ENCODE data around the gene ARHGAP35.
"Not testable (repeated sequence)": the region's sequence is repeated elsewhere in the genome, so short reads cannot be mapped to it uniquely, and the experiment has no call there.

The ARHGAP35 gene

DNA sequence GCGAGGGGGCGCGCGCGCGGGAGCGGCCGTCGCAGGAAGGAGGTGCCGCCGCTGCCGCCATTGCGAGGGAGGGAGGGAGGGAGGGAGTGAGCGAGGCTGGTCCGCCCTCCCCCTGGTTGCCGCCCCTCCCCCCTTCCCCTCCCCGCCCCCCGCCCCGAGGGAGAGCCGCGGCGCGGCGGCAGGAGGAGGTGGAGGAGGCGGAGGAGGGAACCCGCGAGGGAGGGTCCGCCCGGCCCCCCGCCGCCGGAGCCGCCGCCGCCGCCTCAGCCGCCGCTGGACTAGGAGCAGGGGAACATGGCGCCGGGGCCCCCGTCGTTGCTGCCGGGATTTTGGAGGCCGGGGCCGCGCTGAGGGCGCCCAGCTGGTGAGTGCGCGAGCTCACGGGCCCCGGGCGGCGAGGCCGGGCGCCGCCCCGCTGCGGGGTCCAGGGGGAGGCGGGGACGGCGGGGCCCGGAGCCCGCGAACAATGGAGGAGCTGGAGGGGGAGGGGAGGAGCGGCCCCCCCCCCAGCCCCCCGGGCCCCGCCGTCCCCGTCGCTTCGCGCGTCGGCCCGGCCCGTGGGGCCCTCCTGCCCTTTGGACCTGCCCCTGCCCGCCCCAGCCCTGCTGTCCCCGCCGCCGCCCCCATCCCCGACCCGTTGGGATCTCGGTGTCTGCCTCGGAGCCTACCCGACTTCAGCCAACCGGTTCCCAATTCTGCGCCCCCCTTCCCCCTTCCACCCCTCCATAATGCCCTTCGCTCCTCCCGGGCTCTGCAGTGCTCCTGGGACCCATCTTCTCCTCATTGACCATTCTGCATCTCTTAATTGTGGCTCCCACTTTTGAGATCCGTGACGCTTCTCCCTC lies at the start of gene ARHGAP35:
Gene ARHGAP35, plus strand, starts transcription at position 152 of the 845 bp plus-strand sequence. CDS start 57,679 bp downstream, outside the sequence.
- DNase-seq, result no peak

GRCh38 chr19:46812977-46813838 lies 47.6 kb upstream of the ARHGAP35 start:
- no peak for DNase-seq

DNA sequence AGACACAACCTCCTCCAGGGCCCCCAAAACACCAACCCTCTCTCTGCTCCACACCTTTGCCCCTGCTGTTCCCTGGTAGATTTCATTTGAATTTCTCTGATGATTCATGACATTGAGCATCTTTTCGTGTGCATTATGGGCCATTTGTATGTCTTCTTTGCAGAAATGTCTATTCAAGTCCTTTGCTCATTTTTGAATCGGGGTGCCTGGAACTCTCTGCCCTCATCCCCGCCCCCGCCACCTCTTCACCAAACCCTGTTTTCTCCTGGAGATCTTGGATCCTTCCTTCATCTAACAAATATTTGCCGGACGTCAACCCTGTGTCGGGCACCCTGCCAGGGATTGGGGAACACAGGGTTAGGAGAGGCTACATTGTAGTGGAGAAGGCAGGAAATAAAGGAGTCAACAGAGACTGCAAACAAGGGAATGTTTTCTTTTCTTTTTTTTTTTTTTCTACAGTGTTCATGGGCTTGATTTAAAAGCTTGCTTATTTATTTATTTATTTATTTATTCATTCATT lies 46.9 kb upstream of the ARHGAP35 start:
- no peak for DNase-seq

GRCh38 chr19:46815833-46816627 lies 44.8 kb upstream of the ARHGAP35 start:
- DNase-seq, result no peak

GRCh38 chr19:46818812-46819211 lies 42.0 kb upstream of the ARHGAP35 start:
- peak; percentile 38 for DNase-seq

DNA sequence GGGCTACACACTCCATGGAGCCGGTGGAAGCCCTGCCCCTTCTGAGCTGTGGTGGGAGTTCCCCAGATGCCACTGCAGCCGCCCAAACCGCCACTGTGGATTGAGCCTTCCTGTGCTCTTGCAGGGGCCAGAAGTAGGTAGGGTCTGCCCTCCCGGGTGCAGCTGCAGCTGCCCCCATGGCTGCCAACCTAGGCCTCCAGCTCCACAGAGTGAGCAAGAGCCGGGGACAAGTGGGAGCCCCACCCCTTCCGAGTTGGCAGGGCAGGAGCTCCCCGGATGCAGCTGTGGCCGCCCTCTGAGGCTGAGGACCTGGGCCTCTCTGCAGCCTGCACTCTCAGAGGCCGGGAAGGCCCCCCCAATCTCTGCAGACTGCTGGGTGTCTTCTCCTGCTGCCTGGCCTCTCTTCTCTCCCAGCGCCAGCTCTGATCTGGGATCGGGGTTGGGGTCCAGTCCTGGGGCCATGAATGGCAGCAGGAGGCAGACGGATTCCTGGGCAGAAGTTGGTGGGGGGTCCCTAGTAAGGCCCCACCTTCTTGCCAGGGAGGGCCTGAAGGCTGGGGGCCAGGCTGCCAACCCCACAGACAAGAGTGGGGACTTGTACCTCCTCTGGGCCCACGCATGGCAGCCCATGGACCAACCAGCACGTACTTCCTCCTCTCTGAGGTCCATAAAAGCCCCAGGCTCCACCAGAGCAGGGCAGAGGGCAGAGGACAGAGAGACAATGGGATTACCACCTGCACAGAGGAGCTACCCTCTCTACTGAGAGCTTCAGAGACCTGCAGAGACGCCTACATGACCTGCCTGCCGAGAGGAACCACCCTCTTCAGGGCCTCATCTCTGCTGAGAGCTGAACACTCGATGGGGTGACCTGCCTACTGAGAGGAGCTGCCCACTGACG lies 39.0 kb upstream of the ARHGAP35 start:
- peak; percentile 67 for DNase-seq

- not testable (repeated sequence) for DNase-seq
Measured at GRCh38 chr19:46822410-46822787, 38.4 kb upstream of the ARHGAP35 start.

DNA sequence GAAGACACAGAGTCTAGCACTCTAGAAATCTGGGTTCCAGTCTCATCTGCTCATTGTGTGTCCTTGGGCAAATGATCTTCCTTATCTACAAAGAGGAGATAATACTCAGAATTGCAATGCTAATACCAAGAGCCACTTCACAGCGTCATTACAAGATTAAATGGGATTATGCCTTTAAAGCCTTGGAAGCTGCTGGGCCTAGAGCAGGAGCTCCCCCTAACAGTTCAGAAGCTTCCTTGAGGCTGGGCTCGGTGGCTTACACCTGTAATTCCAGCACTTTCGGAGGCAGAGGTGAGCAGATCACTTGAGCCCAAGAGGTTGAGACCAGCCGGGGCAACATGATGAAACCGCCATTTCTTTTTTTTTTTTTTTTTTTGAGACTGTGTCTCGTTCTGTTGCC lies 37.7 kb upstream of the ARHGAP35 start:
- DNase-seq, result no peak

GRCh38 chr19:46824890-46825730 lies 35.7 kb upstream of the ARHGAP35 start:
- no peak for DNase-seq

DNA sequence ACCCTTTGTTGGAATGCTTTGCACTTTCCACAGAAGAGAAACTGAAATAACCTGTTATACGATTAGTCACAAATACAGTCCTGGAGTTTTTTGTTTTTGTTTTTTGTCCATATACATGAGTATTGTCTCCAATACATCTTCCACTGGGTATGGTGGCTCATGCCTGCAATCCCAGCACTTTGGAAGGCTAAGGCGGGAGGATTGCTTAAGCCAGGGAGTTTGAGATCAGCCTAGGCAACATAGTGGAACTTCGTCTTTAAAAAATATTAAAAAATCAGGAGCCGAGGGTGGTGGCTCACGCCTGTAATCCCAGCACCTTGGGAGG lies 35.1 kb upstream of the ARHGAP35 start:
- DNase-seq, result no peak

GRCh38 chr19:46828484-46828883 lies 32.3 kb upstream of the ARHGAP35 start:
- DNase-seq, result peak; percentile 44

GRCh38 chr19:46830864-46831263 lies 29.9 kb upstream of the ARHGAP35 start:
- DNase-seq, result no peak

- DNase-seq, result no peak
Measured at GRCh38 chr19:46834121-46834520, 26.7 kb upstream of the ARHGAP35 start.

GRCh38 chr19:46834984-46835383 lies 25.8 kb upstream of the ARHGAP35 start:
- DNase-seq, result no peak

DNA sequence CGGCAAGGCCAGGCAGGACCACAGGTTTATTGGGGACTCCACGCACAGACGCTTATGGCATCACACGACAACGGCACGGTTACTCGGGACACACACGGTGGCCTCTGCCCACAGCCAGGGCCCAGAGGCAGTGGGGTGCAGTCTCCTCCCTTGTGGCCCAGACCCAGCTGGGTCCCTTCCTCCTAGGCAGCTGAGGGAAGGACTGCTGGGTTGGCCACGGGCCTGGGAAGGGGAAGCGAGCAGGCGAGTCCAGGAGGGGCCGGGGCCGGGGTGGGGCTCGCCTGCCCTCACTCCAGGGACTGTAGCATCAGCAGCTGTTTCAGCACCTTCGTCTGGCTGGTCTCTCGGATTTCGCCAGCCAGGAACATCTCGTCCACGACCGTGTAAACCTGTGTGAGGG lies 22.6 kb upstream of the ARHGAP35 start:
- no peak for DNase-seq

- DNase-seq, result no peak
Measured at GRCh38 chr19:46839752-46840497, 20.9 kb upstream of the ARHGAP35 start.

GRCh38 chr19:46840498-46840942 lies 20.3 kb upstream of the ARHGAP35 start:
- peak; percentile 56 for DNase-seq

DNA sequence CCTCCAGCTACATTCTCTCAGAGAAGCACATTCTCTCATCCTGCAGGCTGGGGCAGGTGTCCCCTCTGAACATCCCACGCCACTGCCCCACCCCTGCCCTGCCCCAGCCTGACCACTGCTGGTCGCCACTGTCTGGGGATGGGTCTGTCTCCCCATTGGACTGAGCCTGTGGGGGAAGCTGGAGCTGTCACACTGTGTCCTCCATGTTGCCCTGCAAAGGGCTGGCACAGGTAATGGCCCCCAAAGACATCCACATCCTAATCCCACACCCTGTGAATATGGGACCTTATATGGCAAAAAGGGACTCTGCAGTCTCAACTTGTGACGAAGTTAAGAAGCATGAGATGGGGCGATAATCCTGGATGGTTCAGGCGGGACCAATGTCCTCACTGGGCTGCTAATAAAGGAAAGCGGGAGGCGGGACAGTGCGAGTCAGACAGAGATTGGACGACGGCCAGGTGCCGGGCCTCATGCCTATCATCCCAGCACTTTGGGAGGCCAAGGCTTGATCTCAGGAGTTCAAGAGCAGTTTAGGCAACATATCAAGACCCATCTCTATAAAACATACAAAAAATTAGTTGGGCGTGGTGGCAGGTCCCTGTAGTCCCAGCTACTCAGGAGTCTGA lies 19.2 kb upstream of the ARHGAP35 start:
- no peak for DNase-seq

DNA sequence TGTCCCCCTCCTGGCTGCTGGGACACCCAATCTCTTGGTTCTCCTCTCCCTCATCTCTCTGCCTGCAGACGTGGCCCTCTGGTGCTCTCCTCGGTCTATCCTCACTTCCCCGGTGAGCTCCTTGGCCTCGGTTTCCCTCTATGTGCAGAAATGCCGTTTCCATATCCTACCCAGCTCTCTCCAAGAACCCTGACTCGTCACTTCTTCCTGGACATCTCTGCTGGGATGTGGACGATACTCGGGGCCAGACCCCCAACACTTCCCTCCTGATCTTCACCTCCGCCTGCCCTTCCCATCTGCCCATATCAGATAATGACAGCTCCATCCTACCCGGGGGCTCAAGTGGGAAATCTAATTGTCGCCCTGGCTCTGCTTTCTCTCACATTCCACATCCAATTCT lies 18.0 kb upstream of the ARHGAP35 start:
- no peak for DNase-seq

DNA sequence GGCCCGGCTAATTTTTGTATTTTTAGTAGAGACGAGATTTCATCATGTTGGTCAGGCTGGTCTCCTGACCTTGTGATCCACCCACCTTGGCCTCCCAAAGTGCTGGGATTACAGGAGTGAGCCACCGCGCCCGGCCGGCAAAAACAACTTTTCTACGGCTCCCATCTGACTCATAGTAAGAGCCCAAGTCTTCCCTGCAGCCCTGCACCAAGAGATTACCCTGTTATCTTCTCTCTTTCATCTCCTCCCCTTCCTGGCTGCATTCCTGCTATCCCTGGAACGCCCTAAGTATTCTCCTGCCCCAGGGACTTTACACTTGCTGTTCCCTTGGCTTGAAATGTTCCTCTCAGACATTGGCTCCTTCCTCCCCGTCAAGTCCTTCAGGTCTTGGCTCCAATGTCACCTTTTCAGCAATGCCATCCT lies 16.7 kb upstream of the ARHGAP35 start:
- DNase-seq, result no peak
